D721Med (cell line): Measurements from ENCODE around the gene DHFR2.
A peak's percentile ranks its signal among the peaks of the same experiment; 100 is the strongest.

Experiments used
- DNase-seq: peaks from one replicate; pipeline ENCODE4 v3.0.0; 2011; ENCODE audit warnings: low spot score; ENCODE audit not compliant: insufficient read length
- FAIRE-seq: peaks from 2 replicates; lab custom pipeline; 2011; peaks lifted over from hg19 to GRCh38; lab: Jason Lieb, UNC
- CTCF ChIP-seq: IDR thresholded peaks from 2 replicates; pipeline ENCODE4 v1.5.1; 2012; ENCODE audit warnings: mild to moderate bottlenecking, control low read depth; ENCODE audit not compliant: insufficient read depth; ENCODE audit errors: missing control alignments

Gene DHFR2

DNA sequence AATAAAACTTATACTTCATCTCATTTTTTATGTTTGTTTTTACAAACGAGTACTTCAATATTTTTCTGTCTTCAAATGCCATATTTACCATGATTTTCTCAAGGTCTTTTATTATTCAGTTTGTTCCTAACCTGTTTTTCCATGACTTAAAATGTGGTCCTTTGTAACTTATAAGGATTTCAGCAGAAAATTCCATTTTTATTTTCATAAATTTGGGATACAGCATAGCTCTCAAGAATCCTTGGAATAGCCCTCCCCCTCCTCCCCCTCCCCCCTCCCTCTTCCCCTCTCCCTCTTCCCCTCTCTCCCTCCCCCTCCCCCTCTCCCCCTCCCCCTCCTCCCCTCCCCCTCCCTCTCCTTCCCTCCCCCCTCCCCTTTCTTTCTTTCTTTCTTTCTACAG, 19.4 kb downstream of the DHFR2 start:
- DNase-seq: no peak
- no peak for TF ChIP-seq CTCF
- no peak for FAIRE-seq

GRCh38 chr3:94036909-94037507, 25.7 kb downstream of the DHFR2 start:
- no peak for FAIRE-seq
- no peak for DNase-seq
- TF ChIP-seq CTCF: peak; percentile 30

- DNase-seq (no peak), FAIRE-seq (no peak)
- TF ChIP-seq CTCF: no peak
Measured at GRCh38 chr3:94028093-94028837, 34.5 kb downstream of the DHFR2 start, which contains the start of gene STX19. STX19 (minus strand) TSS chr3:94028597; CDS start chr3:94015269, 13,328 bp downstream.

DNA sequence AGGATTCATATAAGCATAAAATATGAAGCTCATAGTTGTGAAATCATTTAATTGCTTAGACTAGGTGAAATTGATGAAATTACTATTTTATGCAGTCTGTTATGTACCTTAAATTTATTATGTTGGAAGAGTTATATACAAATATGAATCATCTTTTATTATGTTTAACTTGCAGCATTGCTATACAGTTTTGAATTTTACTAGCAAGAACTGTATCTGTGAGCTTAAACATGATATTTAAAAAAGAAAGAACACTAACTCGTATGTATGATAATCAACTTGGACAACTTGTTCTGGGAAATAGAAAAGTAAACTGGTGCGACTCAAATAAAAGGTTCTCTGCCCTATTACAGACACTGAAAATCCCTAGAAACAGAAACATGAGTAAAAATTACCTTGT, 36.1 kb downstream of the DHFR2 start:
- no peak for FAIRE-seq
- no peak for TF ChIP-seq CTCF
- no peak for DNase-seq

GRCh38 chr3:94024385-94024784, 38.3 kb downstream of the DHFR2 start:
- FAIRE-seq (no peak), DNase-seq (no peak)
- no peak for TF ChIP-seq CTCF

GRCh38 chr3:94020293-94020692, 42.4 kb downstream of the DHFR2 start:
- TF ChIP-seq CTCF: no peak
- DNase-seq: no peak
- no peak for FAIRE-seq

GRCh38 chr3:94019659-94020058, 43.1 kb downstream of the DHFR2 start:
- FAIRE-seq (no peak), DNase-seq (no peak)
- TF ChIP-seq CTCF: no peak
